Aorta (tissue), 5 donors: Measurements from ENCODE around the gene SPAG4. TPM values are rescaled to one million over a fixed set of nuclear protein-coding genes. Genes with fewer than 3 reads are reported as not detected.

Experiments used
- ATAC-seq: fragments of 200-7000 bp; cut with Tn5 transposase; one replicate; pipeline ENCODE4 v1.9.1; 2022; ENCODE audit warnings: moderate library complexity; ENCODE audit not compliant: low FRiP score
- DNase-seq, 2 donors: peaks; one replicate each; pipeline ENCODE4 v3.0.0-alpha.2; 2020
- H3K27ac ChIP-seq, 2 donors: one replicate each; pipeline ENCODE4 v1.5.1; 2013; ENCODE audit warnings: low read length in 2 of 2, mild to moderate bottlenecking in 2 of 2, moderate library complexity in 2 of 2, control low read depth in 1 of 2, inconsistent platforms in 1 of 2, low read depth in 1 of 2
- H3K27me3 ChIP-seq, 2 donors: one replicate each; pipeline ENCODE4 v1.6.1; 2013; ENCODE audit warnings: control low read depth in 1 of 2, low read length in 1 of 2, mild to moderate bottlenecking in 1 of 2, moderate library complexity in 1 of 2; ENCODE audit not compliant: insufficient read depth in 2 of 2, control insufficient read depth in 1 of 2
- H3K36me3 ChIP-seq, 2 donors: one replicate each; pipeline ENCODE4 v1.6.1; 2013; ENCODE audit warnings: control low read depth in 1 of 2, low read length in 1 of 2, mild to moderate bottlenecking in 1 of 2; ENCODE audit not compliant: insufficient read depth in 2 of 2, control insufficient read depth in 1 of 2
- H3K4me1 ChIP-seq, 2 donors: one replicate each; pipeline ENCODE4 v1.6.1; 2013; ENCODE audit warnings: low read length in 2 of 2, control low read depth in 1 of 2, mild to moderate bottlenecking in 1 of 2, moderate library complexity in 1 of 2; ENCODE audit not compliant: insufficient read depth in 2 of 2, control insufficient read depth in 1 of 2
- H3K4me3 ChIP-seq, 2 donors: one replicate each; pipeline ENCODE4 v1.5.1; 2013; ENCODE audit warnings: low read length in 2 of 2, control low read depth in 1 of 2, mild to moderate bottlenecking in 1 of 2
- H3K9me3 ChIP-seq: one replicate; pipeline ENCODE4 v1.6.1; 2013; ENCODE audit warnings: mild to moderate bottlenecking, low read length; ENCODE audit not compliant: control insufficient read depth
- WGBS, 2 donors: extraction: QIAGEN DNeasy Blood & Tissue Kit; methylation state at CpG; one replicate each; pipeline ENCODE4 v1.1.7; 2013; 5-methylcytosine and 5-hydroxymethylcytosine counted together
- intact Hi-C, 2 donors: fragments of 100-400 bp; cut with DNase I; formaldehyde crosslinking; loops; one replicate each; pipeline versions ENCODE4 v1.14.2 to v1.15.0; 2022
- polyA plus RNA-seq, 2 donors: library from polyadenylated mRNA; stranded (reverse); fragments of 200-250 nt; gene quantifications; one replicate each; pipeline ENCODE4 v1.2.3, GENCODE V29; 2013
- total RNA-seq, 2 donors: library from RNA; stranded (reverse); fragmentation: NEBNext Ultra II Directional; extraction: Animal tissue kit (Norgen Biotek cat#: 25700); gene quantifications; one replicate each; pipeline ENCODE4 v1.2.1, GENCODE V29; 2021
- donor health status: healthy with polysubstance abuse.
- donor health status: Bipolar disorder and iron deficiency.
- donor health status: DM: no; HTN: no; CAD: no.
- donor health status: DM: no; HTN: no; CAD: no.
- donor health status: DM: yes; HTN: yes; CAD: no.

Gene SPAG4
- total and polyA plus RNA-seq, 4 donors: 3.3 to 6.0 (median 3.6) TPM

GRCh38 chr20:35654415-35654814, 38.8 kb downstream of the SPAG4 start:
- ATAC-seq (no peak), DNase-seq (no peak)
- 93 to 94% methylated on average over 9 of the region's 9 CpGs for WGBS, 2 donors
- peaks cover 0 to 6% of the 10 kb centered on the region in 2 donors for H3K36me3 ChIP-seq
- no peaks in the 10 kb centered on the region for H3K27me3 ChIP-seq
- H3K4me3 ChIP-seq: no peak overlapping the region
- no peak overlapping the region for H3K27ac ChIP-seq
- H3K9me3 ChIP-seq: no peaks in the 10 kb centered on the region
- intact Hi-C loops: no loop called here
- no peaks in the 10 kb centered on the region for H3K4me1 ChIP-seq

DNA sequence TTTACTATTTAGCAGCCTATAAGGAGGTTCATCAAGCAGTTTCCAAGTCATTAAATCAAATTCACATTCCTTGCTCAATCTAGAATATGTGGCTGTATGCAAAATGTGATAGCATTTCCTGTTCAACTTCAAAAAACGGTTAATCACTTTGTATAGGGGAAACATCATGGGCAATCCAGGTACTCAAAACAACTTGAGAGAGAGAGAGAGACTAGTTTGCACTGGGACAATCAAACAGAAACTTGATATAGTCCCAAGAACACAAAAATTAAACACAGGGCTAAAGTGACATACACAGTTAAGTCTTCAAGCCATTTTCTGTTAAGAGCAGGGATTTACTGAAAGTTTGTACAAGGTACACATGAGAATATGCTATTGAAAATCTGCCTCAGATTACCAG, 41.6 kb downstream of the SPAG4 start:
- DNase-seq (no peak), ATAC-seq (no peak)
- no peaks in the 10 kb centered on the region for H3K27me3 ChIP-seq
- peaks cover 0 to 6% of the 10 kb centered on the region in 2 donors for H3K36me3 ChIP-seq
- no peak overlapping the region for H3K27ac ChIP-seq
- no peaks in the 10 kb centered on the region for H3K9me3 ChIP-seq
- H3K4me3 ChIP-seq: no peak overlapping the region
- intact Hi-C loops: no loop called here
- 37 to 42% methylated on average over 1 of the region's 1 CpG for WGBS, 2 donors
- H3K4me1 ChIP-seq: peaks cover 0 to 6% of the 10 kb centered on the region in 2 donors

GRCh38 chr20:35660122-35660937, 44.7 kb downstream of the SPAG4 start:
- intact Hi-C loops: loop anchor here in 1 of 2 donors (5.0 kb wide), 1 partner anchor 43 kb away; the partner anchor contains the start of gene SPAG4
- Histone ChIP-seq H3K9me3 (no peaks in the 10 kb centered on the region), H3K4me3 (no peak overlapping the region), H3K4me1 (peaks cover 0 to 6% of the 10 kb centered on the region in 2 donors), H3K27ac (no peak overlapping the region), H3K36me3 (no peaks in the 10 kb centered on the region), H3K27me3 (no peaks in the 10 kb centered on the region)
- 90 to 91% methylated on average over 10 of the region's 10 CpGs for WGBS, 2 donors
- DNase-seq (no peak), ATAC-seq (no peak)

DNA sequence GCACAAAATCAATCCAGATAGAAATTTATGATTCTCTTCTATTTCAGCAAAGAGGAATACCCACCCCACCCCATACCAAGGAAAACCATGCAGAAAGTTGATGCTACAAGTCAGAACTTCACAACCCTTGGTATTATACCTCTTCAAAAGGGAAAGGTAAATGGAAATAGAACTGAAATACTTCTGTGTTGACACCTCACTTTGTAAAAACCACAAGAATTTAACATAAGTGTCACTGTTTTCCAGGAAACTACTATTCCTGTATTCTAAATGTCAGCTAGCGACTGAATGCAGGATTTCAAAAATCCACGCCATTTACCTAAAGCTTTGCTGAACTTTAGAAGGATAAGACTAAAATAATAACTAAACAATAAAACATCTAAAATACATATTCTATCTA, 45.4 kb downstream of the SPAG4 start:
- intact Hi-C loops: loop anchor here in 1 of 2 donors (5.0 kb wide), 1 partner anchor 44 kb away; the partner anchor contains the start of gene SPAG4
- H3K9me3 ChIP-seq: no peaks in the 10 kb centered on the region
- H3K27ac ChIP-seq: peak overlapping the region in 1 of 2 donors; percentile 33
- ATAC-seq: no peak
- H3K36me3 ChIP-seq: no peaks in the 10 kb centered on the region
- no peak overlapping the region for H3K4me3 ChIP-seq
- peaks cover 0 to 6% of the 10 kb centered on the region in 2 donors for H3K4me1 ChIP-seq
- no peak for DNase-seq
- 76 to 84% methylated on average over 2 of the region's 2 CpGs for WGBS, 2 donors
- H3K27me3 ChIP-seq: no peaks in the 10 kb centered on the region

GRCh38 chr20:35661908-35662307, 46.3 kb downstream of the SPAG4 start:
- H3K4me3 ChIP-seq: no peak overlapping the region
- no peak overlapping the region for H3K27ac ChIP-seq
- H3K9me3 ChIP-seq: no peaks in the 10 kb centered on the region
- intact Hi-C loops: loop anchor here in 1 of 2 donors (5.0 kb wide), 1 partner anchor 45 kb away; the partner anchor contains the start of gene SPAG4
- H3K4me1 ChIP-seq: peaks cover 0 to 6% of the 10 kb centered on the region in 2 donors
- no peak for ATAC-seq
- H3K27me3 ChIP-seq: no peaks in the 10 kb centered on the region
- no peaks in the 10 kb centered on the region for H3K36me3 ChIP-seq
- 4 to 11% methylated on average over 3 of the region's 3 CpGs for WGBS, 2 donors
- DNase-seq: no peak

GRCh38 chr20:35662551-35662950, 46.9 kb downstream of the SPAG4 start:
- peak overlapping the region; percentile 19 to 46 for H3K4me3 ChIP-seq
- no peak overlapping the region for H3K27ac ChIP-seq
- ATAC-seq (no peak), DNase-seq (no peak)
- peaks cover 0 to 6% of the 10 kb centered on the region in 2 donors for H3K4me1 ChIP-seq
- intact Hi-C loops: loop anchor here in 1 of 2 donors (5.0 kb wide), 1 partner anchor 45 kb away; the partner anchor contains the start of gene SPAG4
- H3K36me3 ChIP-seq: no peaks in the 10 kb centered on the region
- H3K27me3 ChIP-seq: no peaks in the 10 kb centered on the region
- H3K9me3 ChIP-seq: no peaks in the 10 kb centered on the region
- WGBS, 2 donors: 2 to 11% methylated on average over 2 of the region's 2 CpGs

GRCh38 chr20:35663516-35664465, 48.2 kb downstream of the SPAG4 start:
- DNase-seq (peak in 1 of 2 donors; percentile 55), ATAC-seq (peak; percentile 28)
- intact Hi-C loops: loop anchor here in 1 of 2 donors (5.0 kb wide), 1 partner anchor 46 kb away; the partner anchor contains the start of gene SPAG4
- Histone ChIP-seq H3K9me3 (no peaks in the 10 kb centered on the region), H3K36me3 (no peaks in the 10 kb centered on the region), H3K27me3 (no peaks in the 10 kb centered on the region), H3K4me3 (peak overlapping the region; percentile 77 to 84), H3K4me1 (peaks cover 0 to 6% of the 10 kb centered on the region in 2 donors), H3K27ac (peak overlapping the region; percentile 63 to 93)
- 0% methylated on average over 28 of the region's 28 CpGs for WGBS, 2 donors

GRCh38 chr20:35664466-35665206, 49.0 kb downstream of the SPAG4 start, which contains the start of the genes CPNE1 and RBM12:
Gene CPNE1 (minus strand): TSS chr20:35664900. CDS start chr20:35632923, 31,977 bp downstream.
Gene RBM12 (minus strand): TSS chr20:35664900. CDS start chr20:35655322, 9,578 bp downstream.
- H3K9me3 ChIP-seq: no peaks in the 10 kb centered on the region
- peak within 1 kb of the TSS; percentile 63 to 93 for H3K27ac ChIP-seq
- H3K4me3 ChIP-seq: peak within 1 kb of the TSS; percentile 77 to 84
- intact Hi-C loops: loop anchor here in 1 of 2 donors (5.0 kb wide), 1 partner anchor 47 kb away; the partner anchor contains the start of gene SPAG4
- H3K27me3 ChIP-seq: no peaks in the 10 kb centered on the region
- peak; percentile 96 to 97 for DNase-seq
- WGBS, 2 donors: 0 to 1% methylated on average over 58 to 61 of the region's 61 CpGs
- ATAC-seq: peak; percentile 97
- peaks cover 0 to 3% of the 10 kb centered on the region in 2 donors for H3K36me3 ChIP-seq
- H3K4me1 ChIP-seq: peaks cover 0 to 6% of the 10 kb centered on the region in 2 donors
